HEK293 (cell line): ENCODE results near the gene DENND1A.

Experiments used
- CTCF ChIA-PET: fragments of 350-600 bp; formaldehyde crosslinking; extraction: SDS; loops from one replicate; lab custom pipeline; 2021; ENCODE audit warnings: antibody characterized with exemption; lab: Yijun Ruan, JAX
- POLR2A ChIA-PET: fragments of 300-600 bp; formaldehyde crosslinking; extraction: SDS; loops from one replicate; lab custom pipeline; 2020; ENCODE audit warnings: antibody characterized with exemption, inconsistent platforms; lab: Yijun Ruan, JAX
- H3K27ac ChIP-seq: fragments of 200-500 bp; sonication (Bioruptor generic); 2 replicates; pipeline ENCODE4 v1.5.1; 2014; ENCODE audit warnings: low read depth, low read length, control low read depth, inconsistent platforms; ENCODE audit errors: extremely low read depth
- H3K36me3 ChIP-seq, 2 experiments: fragments of 200-500 bp in 1 of 2; sonication (Bioruptor generic) in 1 of 2; 1 replicate in 1 of 2; 2 replicates in 1 of 2; pipeline ENCODE4 v1.5.1; 2014 to 2017; ENCODE audit warnings: inconsistent platforms in 2 of 2, low read length in 2 of 2; ENCODE audit not compliant: control insufficient read depth in 2 of 2, insufficient read depth in 1 of 2
- H3K4me1 ChIP-seq: fragments of 200-500 bp; sonication (Bioruptor generic); 2 replicates; pipeline ENCODE4 v1.5.1; 2014; ENCODE audit warnings: mild to moderate bottlenecking, low read length, inconsistent platforms; ENCODE audit not compliant: control insufficient read depth, insufficient read depth
- H3K4me3 ChIP-seq: 2 replicates; pipeline ENCODE4 v1.5.1; 2011; ENCODE audit warnings: low read depth, mild to moderate bottlenecking, control low read depth, low read length, moderate library complexity
- H3K9me3 ChIP-seq: fragments of 200-500 bp; sonication (Bioruptor generic); 2 replicates; pipeline ENCODE4 v1.5.1; 2014; ENCODE audit warnings: low read depth, low read length, inconsistent platforms; ENCODE audit not compliant: control insufficient read depth, insufficient read depth
- FEZF1 ChIP-seq: fragments of 450-650 bp; formaldehyde crosslinking; IDR thresholded peaks from 2 replicates; pipeline ENCODE4 v1.5.1; 2016; ENCODE audit warnings: missing biosample characterization, missing genetic modification characterization
- KLF17 ChIP-seq: fragments of 450-650 bp; formaldehyde crosslinking; IDR thresholded peaks from 2 replicates; pipeline ENCODE4 v1.5.1; 2016; ENCODE audit warnings: missing biosample characterization, missing genetic modification characterization
- RBAK ChIP-seq: fragments of 450-650 bp; formaldehyde crosslinking; IDR thresholded peaks from 2 replicates; pipeline ENCODE4 v1.5.1; 2016; ENCODE audit warnings: missing biosample characterization, missing genetic modification characterization
- SALL2 ChIP-seq: fragments of 450-650 bp; formaldehyde crosslinking; IDR thresholded peaks from 2 replicates; pipeline ENCODE4 v1.5.0; 2017; ENCODE audit warnings: missing biosample characterization, mild to moderate bottlenecking, missing genetic modification characterization, borderline replicate concordance
- SCRT1 ChIP-seq: fragments of 450-650 bp; formaldehyde crosslinking; IDR thresholded peaks from 2 replicates; pipeline ENCODE4 v1.5.1; 2016; ENCODE audit warnings: missing biosample characterization, missing genetic modification characterization, borderline replicate concordance
- ZBTB1 ChIP-seq: fragments of 450-650 bp; formaldehyde crosslinking; IDR thresholded peaks from 2 replicates; pipeline ENCODE4 v1.5.1; 2016; ENCODE audit warnings: missing biosample characterization, missing genetic modification characterization
- ZBTB44 ChIP-seq: fragments of 450-650 bp; IDR thresholded peaks from 2 replicates; pipeline ENCODE4 v1.5.1; 2018; ENCODE audit warnings: missing biosample characterization, mild to moderate bottlenecking, missing genetic modification characterization
- ZBTB6 ChIP-seq: fragments of 450-650 bp; formaldehyde crosslinking; IDR thresholded peaks from 2 replicates; pipeline ENCODE4 v1.5.1; 2017; ENCODE audit warnings: missing biosample characterization, missing genetic modification characterization
- ZFP3 ChIP-seq: fragments of 450-650 bp; formaldehyde crosslinking; IDR thresholded peaks from 2 replicates; pipeline ENCODE4 v1.5.1; 2016; ENCODE audit warnings: low read depth, missing biosample characterization, missing genetic modification characterization
- ZFP69B ChIP-seq: fragments of 450-650 bp; formaldehyde crosslinking; IDR thresholded peaks from 2 replicates; pipeline ENCODE4 v1.5.1; 2016; ENCODE audit warnings: missing biosample characterization, missing genetic modification characterization
- ZNF133 ChIP-seq: fragments of 450-650 bp; formaldehyde crosslinking; IDR thresholded peaks from 2 replicates; pipeline ENCODE4 v1.5.1; 2016; ENCODE audit warnings: missing biosample characterization, missing genetic modification characterization
- ZNF157 ChIP-seq: fragments of 450-650 bp; formaldehyde crosslinking; IDR thresholded peaks from 2 replicates; pipeline ENCODE4 v1.5.1; 2016; ENCODE audit warnings: missing biosample characterization, missing genetic modification characterization
- ZNF223 ChIP-seq: fragments of 450-650 bp; formaldehyde crosslinking; IDR thresholded peaks from 2 replicates; pipeline ENCODE4 v1.5.1; 2016; ENCODE audit warnings: missing biosample characterization, missing genetic modification characterization
- ZNF239 ChIP-seq: fragments of 450-650 bp; formaldehyde crosslinking; IDR thresholded peaks from 2 replicates; pipeline ENCODE4 v1.5.1; 2016; ENCODE audit warnings: missing biosample characterization, missing genetic modification characterization
- ZNF248 ChIP-seq: fragments of 450-650 bp; formaldehyde crosslinking; IDR thresholded peaks from 2 replicates; pipeline ENCODE4 v1.5.1; 2017; ENCODE audit warnings: missing biosample characterization, missing genetic modification characterization
- ZNF362 ChIP-seq: fragments of 450-650 bp; formaldehyde crosslinking; IDR thresholded peaks from 2 replicates; pipeline ENCODE4 v1.5.1; 2016; ENCODE audit warnings: missing biosample characterization, missing genetic modification characterization
- ZNF394 ChIP-seq: fragments of 450-650 bp; formaldehyde crosslinking; IDR thresholded peaks from 2 replicates; pipeline ENCODE4 v1.5.1; 2016; ENCODE audit warnings: missing biosample characterization, missing genetic modification characterization, mild to moderate bottlenecking, moderate library complexity, borderline replicate concordance
- ZNF529 ChIP-seq: fragments of 450-650 bp; formaldehyde crosslinking; IDR thresholded peaks from 2 replicates; pipeline ENCODE4 v1.5.1; 2017; ENCODE audit warnings: missing genetic modification characterization, missing biosample characterization; ENCODE audit not compliant: insufficient replicate concordance
- ZNF561 ChIP-seq: fragments of 450-650 bp; IDR thresholded peaks from 2 replicates; pipeline ENCODE4 v1.5.1; 2018; ENCODE audit warnings: missing biosample characterization, missing genetic modification characterization, borderline replicate concordance
- ZNF623 ChIP-seq: fragments of 450-650 bp; formaldehyde crosslinking; IDR thresholded peaks from 2 replicates; pipeline ENCODE4 v1.5.1; 2016; ENCODE audit warnings: missing biosample characterization, missing genetic modification characterization
- ZNF677 ChIP-seq: fragments of 450-650 bp; IDR thresholded peaks from 2 replicates; pipeline ENCODE4 v1.5.0; 2018; ENCODE audit warnings: missing biosample characterization, mild to moderate bottlenecking, missing genetic modification characterization, moderate library complexity
- ZNF747 ChIP-seq: fragments of 450-650 bp; formaldehyde crosslinking; IDR thresholded peaks from 2 replicates; pipeline ENCODE4 v1.5.1; 2016; ENCODE audit warnings: missing biosample characterization, missing genetic modification characterization
- ZNF76 ChIP-seq: fragments of 450-650 bp; formaldehyde crosslinking; IDR thresholded peaks from 2 replicates; pipeline ENCODE4; 2016; ENCODE audit warnings: low read depth, missing biosample characterization, missing genetic modification characterization, borderline replicate concordance
- ZNF791 ChIP-seq: fragments of 450-650 bp; formaldehyde crosslinking; IDR thresholded peaks from 2 replicates; pipeline ENCODE4 v1.5.1; 2016; ENCODE audit warnings: missing biosample characterization, missing genetic modification characterization

DENND1A gene

GRCh38 chr9:123440256-123440655, 489.7 kb downstream of the DENND1A start:
- Histone ChIP-seq H3K9me3 (no peaks in the 10 kb centered on the region), H3K36me3 (peaks cover 0 to 4% of the 10 kb centered on the region in 2 experiments; a peak in 1 of 3 replicates), H3K4me1 (no peaks in the 10 kb centered on the region), H3K4me3 (no peak overlapping the region), H3K27ac (no peak overlapping the region)
- CTCF ChIA-PET, result interaction anchor here (0.6 to 1.2 kb wide), 2 partner anchors 11 to 667 kb away, joined by 3 read pairs; no protein-coding TSS in a partner anchor
- POLR2A ChIA-PET, result no interaction called here
- TF ChIP-seq ZNF239 (no peak), SALL2 (tag by site-specific recombination) (no peak), RBAK (tag by site-specific recombination) (no peak), ZNF529 (no peak), ZNF157 (no peak), ZNF133 (no peak), ZBTB1 (no peak)

- Histone ChIP-seq H3K36me3 (peaks cover 0 to 4% of the 10 kb centered on the region in 2 experiments; a peak in 1 of 3 replicates), H3K4me3 (no peak overlapping the region), H3K27ac (no peak overlapping the region), H3K4me1 (no peaks in the 10 kb centered on the region), H3K9me3 (no peaks in the 10 kb centered on the region)
- POLR2A ChIA-PET, result no interaction called here
- TF ChIP-seq ZNF623 (no peak), ZNF747 (no peak), SCRT1 (tag by site-specific recombination) (no peak), ZNF223 (tag by site-specific recombination) (no peak), ZFP3 (tag by site-specific recombination) (no peak), ZFP69B (no peak), ZNF561 (tag by site-specific recombination) (no peak), ZBTB44 (no peak), ZNF248 (tag by site-specific recombination) (no peak), ZNF362 (tag by site-specific recombination) (no peak), ZNF791 (tag by site-specific recombination) (no peak), ZNF76 (tag by site-specific recombination) (no peak), FEZF1 (tag by site-specific recombination) (no peak), ZNF394 (tag by site-specific recombination) (no peak), ZNF677 (tag by site-specific recombination) (no peak)
- CTCF ChIA-PET, result interaction anchor here (0.6 to 0.7 kb wide), 3 partner anchors 9 to 636 kb away, joined by 3 to 5 read pairs (median 4); no protein-coding TSS in a partner anchor
Observed at GRCh38 chr9:123438821-123439220, 491.1 kb downstream of the DENND1A start.

GRCh38 chr9:123438321-123438720, 491.6 kb downstream of the DENND1A start:
- peak; percentile 73 for TF ChIP-seq ZBTB44
- TF ChIP-seq KLF17 (tag by site-specific recombination), result no peak
- TF ChIP-seq ZBTB6 (tag by site-specific recombination), result no peak
- TF ChIP-seq, all 188 proteins: peak for 1
- Histone ChIP-seq H3K4me3 (no peak overlapping the region), H3K27ac (no peak overlapping the region), H3K36me3 (peaks cover 0 to 4% of the 10 kb centered on the region in 2 experiments; a peak in 1 of 3 replicates), H3K4me1 (no peaks in the 10 kb centered on the region), H3K9me3 (no peaks in the 10 kb centered on the region)
- POLR2A ChIA-PET, result no interaction called here
- CTCF ChIA-PET, result interaction anchor here (0.6 to 0.7 kb wide), 2 partner anchors 619 to 635 kb away, joined by 4 to 5 read pairs; no protein-coding TSS in a partner anchor
